ENCODE results near the gene SLC6A20. TPM values are rescaled to one million over a fixed set of nuclear protein-coding genes. Genes with fewer than 3 reads are reported as not detected.
A peak's percentile ranks its signal among the peaks of the same experiment; 100 is the strongest.

SLC6A20 gene
- 1 to 10 TPM in 4 of 5 donors, under 1 TPM in 1; 0.60 to 2.1 (median 1.4) TPM for polyA plus RNA-seq (ENCODE audit: insufficient read depth in 1 of 5, insufficient read length in 5 of 5, low replicate concordance in 1 of 5)
- long read RNA-seq, donor 1 = 0 reads
- long read RNA-seq, donor 2 = 0 reads
- long read RNA-seq, donor 3, partial matches to known transcripts = 0 of 1 reads
- long read RNA-seq, donor 3, other reads (novel, unspliced or antisense) = 0 of 1 reads
- long read RNA-seq, donor 4 = 0 reads
- long read RNA-seq, donor 5 = 0 reads
- long read RNA-seq, donor 6 = 0 reads
- long read RNA-seq, donor 7 = 0 reads
- long read RNA-seq, donor 8 = 0 reads

- DNase-seq = peak in 1 of 2 donors; percentile 21
These were observed at the start of gene SLC6A20 for GRCh38 chr3:45795882-45796765. Gene SLC6A20 (minus strand): TSS chr3:45796536. CDS start chr3:45796419, 117 bp downstream.

GRCh38 chr3:45844616-45845015 lies 48.3 kb upstream of the SLC6A20 start:
- DNase-seq = no peak

- no peak for DNase-seq
These were observed 46.7 kb upstream of the SLC6A20 start for GRCh38 chr3:45842851-45843625.

GRCh38 chr3:45841757-45842491 lies 45.6 kb upstream of the SLC6A20 start, which contains the start of gene LZTFL1:
Gene LZTFL1 (minus strand): TSS chr3:45842119. CDS start chr3:45841991, 128 bp downstream.
- peak; percentile 94 to 96 for DNase-seq

GRCh38 chr3:45841420-45841756 lies 45.1 kb upstream of the SLC6A20 start:
- peak in 1 of 2 donors; percentile 30 for DNase-seq

- DNase-seq = no peak
These were observed 42.1 kb upstream of the SLC6A20 start for GRCh38 chr3:45838466-45838865.

GRCh38 chr3:45832699-45833098 lies 36.4 kb upstream of the SLC6A20 start:
- DNase-seq = no peak

- DNase-seq = no peak
These were observed 33.8 kb upstream of the SLC6A20 start for GRCh38 chr3:45830121-45830520.

GRCh38 chr3:45826908-45827307 lies 30.6 kb upstream of the SLC6A20 start:
- DNase-seq = no peak

GRCh38 chr3:45826321-45826720 lies 30.0 kb upstream of the SLC6A20 start:
- no peak for DNase-seq

GRCh38 chr3:45821127-45821526 lies 24.8 kb upstream of the SLC6A20 start:
- no peak for DNase-seq

GRCh38 chr3:45819543-45819942 lies 23.2 kb upstream of the SLC6A20 start:
- no peak for DNase-seq

- DNase-seq = no peak
These were observed 21.6 kb upstream of the SLC6A20 start for GRCh38 chr3:45817831-45818522.

- DNase-seq = no peak
These were observed 20.2 kb upstream of the SLC6A20 start for GRCh38 chr3:45816544-45816943.

GRCh38 chr3:45814322-45814721 lies 18.0 kb upstream of the SLC6A20 start:
- no peak for DNase-seq

GRCh38 chr3:45807681-45808540 lies 11.6 kb upstream of the SLC6A20 start:
- no peak for DNase-seq

GRCh38 chr3:45807133-45807532 lies 10.8 kb upstream of the SLC6A20 start:
- no peak for DNase-seq

- DNase-seq = no peak
These were observed 9.7 kb upstream of the SLC6A20 start for GRCh38 chr3:45806072-45806471.

- DNase-seq = no peak
These were observed 7.1 kb upstream of the SLC6A20 start for GRCh38 chr3:45803252-45803935.

All from right lung (tissue), 10 donors.